IMR-90 (cell line): ENCODE data around the gene SFTPA1. TPM values are rescaled to one million over a fixed set of nuclear protein-coding genes. Genes with fewer than 3 reads are reported as not detected.
"Not testable (repeated sequence)": the region's sequence is repeated elsewhere in the genome, so short reads cannot be mapped to it uniquely, and the experiment has no call there.

Experiments used
- ATAC-seq: fragments of 200-7000 bp; cut with Tn5 transposase; 2 replicates; pipeline ENCODE4 v1.9.1; 2020; ENCODE audit warnings: low read depth, mild to moderate bottlenecking, moderate library complexity
- BruUV-seq: library from RNA; stranded (reverse); fragments of 400-500 nt; replicated peaks from 2 replicates; lab custom pipeline; 2021; lab: Mats Ljungman, UMichigan
- CTCF ChIA-PET: fragments of 300-600 bp; formaldehyde crosslinking; extraction: SDS; loops from one replicate; lab custom pipeline; 2021; ENCODE audit warnings: antibody characterized with exemption; lab: Yijun Ruan, JAX
- POLR2A ChIA-PET: fragments of 300-600 bp; sonication (Branson Sonifier 250); formaldehyde crosslinking; loops from one replicate; lab custom pipeline; 2022; ENCODE audit warnings: antibody characterized with exemption; ENCODE audit not compliant: unreplicated experiment; lab: Charles Lee
- DNase-seq: peaks from one replicate; pipeline ENCODE4 v3.0.0; 2013
- H2AFZ ChIP-seq: replicated peaks from 2 replicates; pipeline ENCODE3; 2013; ENCODE audit warnings: low read length, mild to moderate bottlenecking; ENCODE audit not compliant: poor library complexity
- H2AK5ac ChIP-seq: 2 replicates; pipeline ENCODE4 v1.6.1; 2013; ENCODE audit warnings: low read depth, low read length, inconsistent platforms
- H2AK9ac ChIP-seq: replicated peaks from 2 replicates; pipeline ENCODE3; 2013; ENCODE audit warnings: mild to moderate bottlenecking, low read depth, low read length, moderate library complexity; ENCODE audit not compliant: poor library complexity
- H2BK120ac ChIP-seq: 2 replicates; pipeline ENCODE4 v1.6.1; 2013; ENCODE audit warnings: low read depth, low read length, inconsistent platforms
- H2BK15ac ChIP-seq: 3 replicates; pipeline ENCODE4 v1.6.1; 2013; ENCODE audit warnings: low read depth, low read length, inconsistent platforms
- H2BK20ac ChIP-seq: 2 replicates; pipeline ENCODE4 v1.6.1; 2013; ENCODE audit warnings: low read depth, mild to moderate bottlenecking, inconsistent platforms, low read length, moderate library complexity
- H2BK5ac ChIP-seq: 2 replicates; pipeline ENCODE4 v1.6.1; 2013; ENCODE audit warnings: mild to moderate bottlenecking, low read depth, low read length, inconsistent platforms; ENCODE audit not compliant: poor library complexity, severe bottlenecking
- H3K14ac ChIP-seq: replicated peaks from 2 replicates; pipeline ENCODE4 v1.6.1; 2013; ENCODE audit warnings: low read depth, low read length, inconsistent platforms
- H3K18ac ChIP-seq: 2 replicates; pipeline ENCODE4 v1.6.1; 2013; ENCODE audit warnings: low read depth, low read length, control low read depth
- H3K23ac ChIP-seq: 2 replicates; pipeline ENCODE4 v1.6.1; 2013; ENCODE audit warnings: low read depth, low read length, inconsistent platforms
- H3K27ac ChIP-seq: 2 replicates; pipeline ENCODE4 v1.5.1; 2013; ENCODE audit warnings: mild to moderate bottlenecking, control low read depth, low read length; ENCODE audit not compliant: insufficient read depth
- H3K27me3 ChIP-seq: 2 replicates; pipeline ENCODE4 v1.6.1; 2013; ENCODE audit warnings: low read length; ENCODE audit not compliant: control insufficient read depth, insufficient read depth
- H3K36me3 ChIP-seq: 2 replicates; pipeline ENCODE4 v1.6.1; 2013; ENCODE audit warnings: low read length, mixed read lengths; ENCODE audit not compliant: control insufficient read depth, insufficient read depth
- H3K4ac ChIP-seq: 2 replicates; pipeline ENCODE4 v1.6.1; 2013; ENCODE audit warnings: low read depth, low read length, inconsistent platforms
- H3K4me1 ChIP-seq: 2 replicates; pipeline ENCODE4 v1.6.1; 2013; ENCODE audit warnings: low read length, mixed read lengths; ENCODE audit not compliant: control insufficient read depth, insufficient read depth
- H3K4me2 ChIP-seq: 2 replicates; pipeline ENCODE4 v1.6.1; 2013; ENCODE audit warnings: low read depth, mild to moderate bottlenecking, control low read depth, low read length, moderate library complexity
- H3K4me3 ChIP-seq: 2 replicates; pipeline ENCODE4 v1.5.1; 2013; ENCODE audit warnings: low read depth, mild to moderate bottlenecking, control low read depth, low read length, moderate library complexity; ENCODE audit not compliant: insufficient read depth
- H3K56ac ChIP-seq: 2 replicates; pipeline ENCODE4 v1.6.1; 2013; ENCODE audit warnings: low read length, inconsistent platforms; ENCODE audit not compliant: insufficient read depth; ENCODE audit errors: extremely low read depth
- H3K79me1 ChIP-seq, 2 experiments: 2 replicates each; pipeline ENCODE4 v1.6.1; 2013; ENCODE audit warnings: low read length in 2 of 2, inconsistent platforms in 1 of 2, low read depth in 1 of 2
- H3K9ac ChIP-seq: 2 replicates; pipeline ENCODE4 v1.6.1; 2013; ENCODE audit warnings: low read depth, low read length, control low read depth
- H3K9me1 ChIP-seq: 2 replicates; pipeline ENCODE4 v1.6.1; 2013; ENCODE audit warnings: low read length, inconsistent platforms; ENCODE audit not compliant: insufficient read depth
- H3K9me3 ChIP-seq: 2 replicates; pipeline ENCODE4 v1.6.1; 2013; ENCODE audit warnings: low read length; ENCODE audit not compliant: control insufficient read depth, insufficient read depth
- H4K20me1 ChIP-seq: 2 replicates; pipeline ENCODE4 v1.6.1; 2013; ENCODE audit warnings: low read length, inconsistent platforms; ENCODE audit not compliant: insufficient read depth
- H4K5ac ChIP-seq: 2 replicates; pipeline ENCODE4 v1.6.1; 2013; ENCODE audit warnings: mild to moderate bottlenecking, low read depth, low read length, control low read depth
- H4K8ac ChIP-seq, 2 experiments: 2 replicates each; pipeline ENCODE4 v1.6.1; 2013; ENCODE audit warnings: low read depth in 2 of 2, low read length in 2 of 2, control low read depth in 1 of 2, inconsistent platforms in 1 of 2
- H4K91ac ChIP-seq: 2 replicates; pipeline ENCODE4 v1.6.1; 2013; ENCODE audit warnings: low read depth, low read length, inconsistent platforms; ENCODE audit not compliant: insufficient read depth
- WGBS, 2 experiments: methylation state at CpG; one replicate each; pipeline versions ENCODE4 v1.1.5 to v1.1.7; 2013; ENCODE audit warnings: missing lambda C conversion rate in 2 of 2; ENCODE audit not compliant: insufficient read length in 1 of 2; ENCODE audit errors: extremely low coverage in 2 of 2; 5-methylcytosine and 5-hydroxymethylcytosine counted together
- dilution Hi-C: fragments of 300-500 bp; cut with HindIII; formaldehyde crosslinking; loops from one replicate; pipeline ENCODE4 v1.14.3; 2018; ENCODE audit warnings: low sequenced_read_pairs; ENCODE audit not compliant: unreplicated experiment
- in situ Hi-C: fragments of 300-500 bp; cut with MboI; formaldehyde crosslinking; loops from 3 replicates; pipeline ENCODE4 v1.14.3; 2019; ENCODE audit warnings: low sequenced_read_pairs, inconsistent platforms, mixed read lengths
- intact Hi-C: fragments of 100-400 bp; cut with micrococcal nuclease; formaldehyde crosslinking; loops from 2 replicates; pipeline ENCODE4 v1.10.0; 2022
- polyA plus RNA-seq, 3 experiments: library from polyadenylated mRNA; depleted of rRNA; stranded (reverse); fragments of >200 nt; gene quantifications; 2 replicates each; pipeline ENCODE4 v1.2.3, GENCODE V29; 2012; ENCODE audit warnings: low replicate concordance in 1 of 3
- total RNA-seq: library from RNA; depleted of rRNA; stranded (reverse); fragments of >200 nt; gene quantifications from 2 replicates; pipeline ENCODE4 v1.2.3, GENCODE V29; 2012

SFTPA1 gene
- total and polyA plus RNA-seq, 2 of the 4 experiments (the other 2 are of a cell fraction) = not detected

GRCh38 chr10:79570624-79571023, 40.1 kb upstream of the SFTPA1 start:
- in situ Hi-C loops = loop anchor here (25.0 kb wide), 1 partner anchor 692 kb away; no protein-coding TSS in a partner anchor
- not testable (repeated sequence) for H3K23ac ChIP-seq
- 63% methylated on average over 5 of the region's 6 CpGs; no CpG with 5 or more reads in 1 of the 2 experiments for WGBS, 2 experiments

More at GRCh38 chr10:79570624-79571023, 40.1 kb upstream of the SFTPA1 start:
- H3K9me3 ChIP-seq, H4K8ac ChIP-seq, H2AK9ac ChIP-seq, H3K27ac ChIP-seq, H2BK5ac ChIP-seq, ATAC-seq, H4K5ac ChIP-seq, DNase-seq, H2AK5ac ChIP-seq, CTCF ChIA-PET, H2BK20ac ChIP-seq, H3K9ac ChIP-seq, H4K20me1 ChIP-seq, H3K9me1 ChIP-seq, H2BK15ac ChIP-seq, H3K14ac ChIP-seq, H3K56ac ChIP-seq, H2AFZ ChIP-seq, H3K27me3 ChIP-seq, H4K91ac ChIP-seq, H2BK120ac ChIP-seq, H3K4me1 ChIP-seq, H3K4me2 ChIP-seq, dilution Hi-C loops, H3K36me3 ChIP-seq, intact Hi-C loops, H3K4me3 ChIP-seq, H3K79me1 ChIP-seq, H3K4ac ChIP-seq, BruUV-seq, H3K18ac ChIP-seq: not testable (repeated sequence)
- POLR2A ChIA-PET = interaction anchor here (0.6 kb wide), 1 partner anchor 282 kb away, joined by 4 read pairs; no protein-coding TSS in a partner anchor
